DOHH2 (cell line): ENCODE data around the gene ADCK2.
A peak's percentile ranks its signal among the peaks of the same experiment; 100 is the strongest.

Source experiments
- H3F3A ChIP-seq: fragments of 200-600 bp; sonication (generic), shearing (Covaris generic); 2 replicates; pipeline ENCODE4 v1.6.0; 2016; ENCODE audit warnings: antibody characterized with exemption, mild to moderate bottlenecking; ENCODE audit not compliant: control insufficient read depth, insufficient read depth
- H3K27ac ChIP-seq: fragments of 200-600 bp; sonication (generic); 2 replicates; pipeline ENCODE4 v1.5.1; 2014; ENCODE audit warnings: low read depth, mild to moderate bottlenecking, low read length, moderate library complexity
- H3K27me3 ChIP-seq: fragments of 200-600 bp; sonication (generic); 2 replicates; pipeline ENCODE4 v1.6.1; 2014; ENCODE audit warnings: mild to moderate bottlenecking, low read length, mixed read lengths; ENCODE audit not compliant: control insufficient read depth
- H3K36me3 ChIP-seq: fragments of 200-600 bp; sonication (generic); 2 replicates; pipeline ENCODE4 v1.6.1; 2014; ENCODE audit warnings: mild to moderate bottlenecking, low read length, moderate library complexity, mixed read lengths; ENCODE audit not compliant: control insufficient read depth
- H3K4me1 ChIP-seq: fragments of 200-600 bp; sonication (generic); 2 replicates; pipeline ENCODE4 v1.6.1; 2014; ENCODE audit warnings: mild to moderate bottlenecking, low read length, mixed read lengths; ENCODE audit not compliant: control insufficient read depth
- H3K4me2 ChIP-seq: fragments of 200-600 bp; sonication (generic); 2 replicates; pipeline ENCODE4 v1.6.0; 2014; ENCODE audit warnings: mild to moderate bottlenecking, low read length, moderate library complexity
- H3K4me3 ChIP-seq: fragments of 200-600 bp; sonication (generic); 2 replicates; pipeline ENCODE4 v1.5.1; 2014; ENCODE audit warnings: mild to moderate bottlenecking, low read length, mixed read lengths
- H3K79me2 ChIP-seq: fragments of 200-600 bp; sonication (generic); 2 replicates; pipeline ENCODE4 v1.6.1; 2014; ENCODE audit warnings: mild to moderate bottlenecking, low read length, mixed read lengths; ENCODE audit not compliant: control insufficient read depth
- H3K9me2 ChIP-seq: fragments of 200-600 bp; sonication (generic); replicated peaks from 2 replicates; pipeline ENCODE4 v1.6.1; 2014; ENCODE audit warnings: mild to moderate bottlenecking, low read length, mixed read lengths; ENCODE audit not compliant: control insufficient read depth
- H3K9me3 ChIP-seq: fragments of 200-600 bp; sonication (generic); 2 replicates; pipeline ENCODE4 v1.6.1; 2014; ENCODE audit warnings: antibody characterized with exemption, low read length, mixed read lengths; ENCODE audit not compliant: control insufficient read depth, insufficient read depth
- H4K20me1 ChIP-seq: fragments of 200-600 bp; sonication (generic); 2 replicates; pipeline ENCODE4 v1.6.0; 2014; ENCODE audit warnings: low read depth, mild to moderate bottlenecking, antibody characterized with exemption, low read length, moderate library complexity; ENCODE audit not compliant: control insufficient read depth, insufficient read depth
- CTCF ChIP-seq: fragments of 200-600 bp; sonication (generic); IDR thresholded peaks from one replicate; pipeline ENCODE4 v1.5.1; 2014; ENCODE audit warnings: antibody characterized with exemption, mild to moderate bottlenecking, low read depth, low read length; ENCODE audit not compliant: poor library complexity, severe bottlenecking
- EZH2phosphoT487 ChIP-seq: fragments of 200-600 bp; sonication (generic); IDR thresholded peaks from 2 replicates; pipeline ENCODE4 v1.6.1; 2017; ENCODE audit warnings: borderline replicate concordance, mild to moderate bottlenecking, antibody characterized with exemption, low read length, moderate library complexity, mixed read lengths

ADCK2 gene

GRCh38 chr7:140678081-140678815, 5.5 kb downstream of the ADCK2 start:
- Histone ChIP-seq H3K79me2 (peaks cover 68% of the 10 kb centered on the region), H3F3A (peaks cover 31% of the 10 kb centered on the region), H3K4me2 (peak overlapping the region; percentile 90), H3K27ac (peak overlapping the region; percentile 94; the same call in 1 of the 2 replicates), H3K9me3 (no peaks in the 10 kb centered on the region), H4K20me1 (no peaks in the 10 kb centered on the region), H3K9me2 (no peaks in the 10 kb centered on the region), H3K27me3 (no peaks in the 10 kb centered on the region), H3K36me3 (peaks cover 78% of the 10 kb centered on the region), H3K4me1 (peaks cover 49% of the 10 kb centered on the region), H3K4me3 (peak overlapping the region; percentile 81)
- TF ChIP-seq CTCF: no peak
- no peak for TF ChIP-seq EZH2phosphoT487

- no peak overlapping the region for H3K4me3 ChIP-seq
- H3K9me2 ChIP-seq: no peaks in the 10 kb centered on the region
- TF ChIP-seq CTCF (no peak), EZH2phosphoT487 (no peak)
- no peak overlapping the region for H3K4me2 ChIP-seq
- peaks cover 63% of the 10 kb centered on the region for H3K79me2 ChIP-seq
- H3K36me3 ChIP-seq: peaks cover 79% of the 10 kb centered on the region
- H3F3A ChIP-seq: peaks cover 27% of the 10 kb centered on the region
- H4K20me1 ChIP-seq: no peaks in the 10 kb centered on the region
- no peaks in the 10 kb centered on the region for H3K27me3 ChIP-seq
- peaks cover 47% of the 10 kb centered on the region for H3K4me1 ChIP-seq
- no peaks in the 10 kb centered on the region for H3K9me3 ChIP-seq
- no peak overlapping the region for H3K27ac ChIP-seq
Measured at GRCh38 chr7:140678816-140679130, 6.0 kb downstream of the ADCK2 start.

GRCh38 chr7:140679186-140679585, 6.4 kb downstream of the ADCK2 start:
- H3K36me3 ChIP-seq: peaks cover 79% of the 10 kb centered on the region
- H3K9me3 ChIP-seq: no peaks in the 10 kb centered on the region
- H3K27ac ChIP-seq: no peak overlapping the region
- H3K79me2 ChIP-seq: peaks cover 59% of the 10 kb centered on the region
- no peaks in the 10 kb centered on the region for H3K27me3 ChIP-seq
- H3K9me2 ChIP-seq: no peaks in the 10 kb centered on the region
- H3K4me3 ChIP-seq: no peak overlapping the region
- H3F3A ChIP-seq: peaks cover 23% of the 10 kb centered on the region
- no peak for TF ChIP-seq EZH2phosphoT487
- TF ChIP-seq CTCF: no peak
- H3K4me1 ChIP-seq: peaks cover 42% of the 10 kb centered on the region
- no peak overlapping the region for H3K4me2 ChIP-seq
- no peaks in the 10 kb centered on the region for H4K20me1 ChIP-seq
